Measurements from ENCODE around the gene TVP23C.

Gene TVP23C

DNA sequence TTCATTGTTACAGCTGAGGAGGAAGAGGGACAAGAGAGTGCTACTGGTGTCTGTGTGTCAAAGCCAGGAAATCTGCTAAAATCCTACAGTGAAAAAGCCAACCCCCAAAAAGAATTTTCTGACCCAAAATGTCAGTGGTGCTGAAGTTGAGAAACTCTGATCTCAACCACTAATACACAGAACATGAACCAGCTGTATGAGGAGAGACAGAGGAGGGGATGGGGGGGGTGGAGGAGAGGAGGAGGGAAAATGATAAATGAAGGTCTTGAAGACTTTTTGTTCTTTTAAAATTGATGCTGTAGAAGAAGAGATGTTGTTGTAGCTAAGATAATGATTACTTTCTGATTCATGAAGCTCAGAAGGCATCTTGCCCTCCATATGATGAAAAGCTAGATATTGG, 68.5 kb downstream of the TVP23C start:
- no peak for DNase-seq

DNA sequence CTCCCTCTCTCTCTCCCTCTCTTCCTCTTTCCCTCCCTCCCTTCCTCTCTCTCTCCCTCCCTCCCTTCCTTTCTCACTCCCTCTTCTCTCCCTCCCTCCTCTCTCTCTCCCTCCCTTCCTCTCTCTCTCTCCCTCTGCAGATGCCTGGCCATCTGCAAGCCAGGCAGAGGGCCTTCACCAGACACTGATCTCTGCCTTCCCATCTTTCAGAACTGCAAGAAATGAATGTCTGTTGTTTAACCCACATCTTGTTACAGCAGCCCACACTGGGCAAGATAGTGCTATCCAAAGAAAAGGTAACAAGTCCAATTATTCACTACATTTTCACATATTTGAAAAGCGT, 69.6 kb downstream of the TVP23C start:
- no peak for DNase-seq

DNA sequence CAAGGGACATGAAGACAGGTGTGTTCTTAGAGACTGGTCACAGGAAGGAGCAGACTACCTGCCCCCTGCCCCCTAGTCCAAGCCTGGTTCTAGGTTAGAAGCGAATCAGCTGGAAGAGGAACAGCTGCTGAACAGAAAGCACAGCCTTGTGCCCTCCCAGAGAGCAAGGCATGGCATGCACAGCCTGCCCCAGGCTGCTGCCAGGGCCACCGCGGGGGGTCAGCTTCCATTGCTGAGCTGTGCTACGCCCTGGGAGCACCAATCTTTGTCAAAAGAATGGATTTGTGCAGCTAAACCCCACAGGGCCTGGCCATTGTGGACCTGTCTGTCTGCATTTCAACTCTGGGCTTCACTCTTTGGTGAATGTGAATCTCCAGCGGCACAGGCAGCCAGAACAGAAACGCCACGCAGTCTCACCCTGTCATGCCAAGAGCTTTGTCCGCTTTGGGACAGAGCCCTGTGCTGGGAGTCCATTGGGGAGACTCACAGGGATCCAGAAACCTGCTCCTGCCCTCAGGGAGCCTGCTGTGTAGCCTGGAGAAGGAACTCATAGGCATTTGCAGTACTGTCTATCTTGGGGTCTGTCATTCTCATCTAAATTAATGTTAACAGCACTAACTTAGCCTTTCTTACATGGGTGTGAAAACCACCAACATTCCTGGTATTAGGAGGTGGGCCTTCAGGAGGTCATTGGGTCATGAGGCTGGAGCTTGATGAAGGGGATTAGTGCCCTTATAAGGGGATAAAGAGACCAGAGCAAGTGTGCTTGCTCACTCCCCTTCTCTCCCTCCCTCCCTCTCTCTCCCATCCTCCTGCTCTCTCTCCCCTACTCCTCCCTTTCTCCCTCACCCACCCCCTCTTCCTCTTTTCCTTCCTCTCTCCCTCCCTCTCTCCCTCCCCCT, 70.2 kb downstream of the TVP23C start:
- DNase-seq = no peak

DNA sequence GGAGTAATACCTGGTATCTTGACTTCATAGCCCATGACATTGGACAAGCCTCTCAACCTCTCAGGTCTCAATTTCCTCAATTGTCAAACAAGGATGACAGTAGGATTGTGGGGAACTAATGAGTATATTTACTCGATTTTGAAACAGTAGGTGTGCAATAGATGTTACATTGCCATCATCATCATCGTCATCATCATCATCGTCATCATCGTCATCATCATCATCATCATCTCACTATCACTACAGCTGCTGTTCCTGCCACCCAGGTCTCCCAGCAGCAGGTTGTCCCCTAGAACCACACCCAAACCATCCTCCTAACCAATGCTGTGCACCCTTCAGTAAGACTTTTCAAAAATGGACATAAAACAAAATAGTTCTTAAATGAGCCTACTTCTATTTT, 71.1 kb downstream of the TVP23C start:
- DNase-seq = no peak

DNA sequence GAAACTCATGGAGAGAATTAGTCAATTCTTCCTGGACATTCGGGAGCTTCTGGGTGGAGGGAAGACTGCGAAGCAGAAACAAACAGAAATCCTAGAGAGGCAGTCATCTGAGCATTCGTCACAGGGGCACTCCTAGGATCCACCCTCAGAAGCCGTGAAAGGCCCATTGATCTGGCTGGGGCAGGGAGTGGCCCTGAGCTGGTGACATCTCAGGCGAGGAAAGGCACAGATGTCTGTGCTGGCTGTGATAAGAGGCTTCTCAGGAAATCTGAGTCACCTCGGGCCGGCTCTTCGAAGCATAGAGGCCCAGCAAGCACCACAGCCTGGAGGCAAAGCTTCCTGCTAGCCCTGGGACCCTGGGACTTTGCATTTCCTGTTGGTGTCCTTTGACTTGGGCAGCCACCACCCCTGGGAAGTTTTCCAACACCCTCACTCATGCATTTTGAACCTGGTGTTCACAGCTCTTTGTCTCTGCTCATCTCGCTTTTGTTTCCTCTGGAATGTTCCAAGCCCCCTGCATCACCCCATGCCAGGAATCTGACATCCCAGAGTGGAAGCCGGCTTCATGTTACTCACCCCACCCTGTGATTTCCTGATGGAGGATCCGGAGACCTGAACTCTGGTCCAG, 72.5 kb downstream of the TVP23C start:
- no peak for DNase-seq

DNA sequence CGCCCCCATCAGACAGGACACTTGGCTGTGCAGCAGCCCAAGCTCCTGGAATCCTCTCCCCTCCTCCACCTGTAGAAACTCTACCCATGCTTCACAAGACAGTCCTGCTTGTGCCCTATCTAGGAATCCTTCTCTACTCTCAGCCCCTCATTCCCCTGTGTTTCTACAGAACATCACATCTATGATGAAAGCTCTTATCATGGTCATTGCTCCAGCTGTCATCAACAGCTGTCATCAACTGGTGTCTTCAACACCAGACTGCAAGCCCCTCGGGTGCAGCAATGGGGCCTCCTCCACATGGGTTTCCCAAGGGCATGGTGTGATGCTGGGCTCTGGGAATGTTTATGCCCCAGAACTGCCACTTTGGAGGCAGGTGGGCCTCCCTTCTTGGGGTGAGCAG, 74.7 kb downstream of the TVP23C start:
- DNase-seq = no peak

DNA sequence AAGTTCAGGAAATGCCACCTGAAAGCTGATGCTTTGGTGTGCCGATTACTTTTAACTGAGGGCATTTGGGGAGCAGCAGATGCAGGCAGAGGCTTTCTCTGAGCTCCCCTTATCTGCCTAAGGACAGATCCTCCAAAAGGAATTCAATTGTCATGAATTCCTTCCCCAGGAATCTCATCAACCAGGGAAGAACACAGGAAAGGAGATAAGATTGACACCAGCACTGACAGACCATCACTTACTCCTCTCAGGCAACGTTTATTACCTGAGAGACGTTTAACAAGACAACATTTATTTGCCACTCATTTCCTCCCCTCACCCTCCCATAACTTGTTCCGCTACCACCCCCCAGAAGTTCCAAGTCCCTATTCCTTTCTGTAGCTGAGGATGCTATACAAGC, 78.2 kb downstream of the TVP23C start:
- no peak for DNase-seq

DNA sequence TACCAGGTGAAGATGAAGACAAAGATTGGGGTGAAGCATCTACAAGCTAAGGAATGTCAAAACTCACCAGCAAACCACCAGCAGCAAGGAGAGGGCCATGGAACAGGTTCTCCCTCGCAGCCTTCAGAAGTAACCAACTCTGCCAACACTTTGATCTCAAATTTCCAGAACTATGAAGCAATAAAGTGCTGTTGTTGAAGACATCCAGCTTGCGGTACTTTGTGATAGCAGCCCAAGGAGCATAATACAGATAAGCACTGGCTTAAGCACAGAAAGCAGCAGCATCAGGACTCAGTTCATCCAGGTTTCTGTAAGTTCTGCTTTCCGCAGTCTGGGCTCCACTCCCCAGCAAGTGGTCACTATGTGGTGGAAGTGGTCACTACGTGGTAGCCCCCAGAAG, 79.9 kb downstream of the TVP23C start:
- no peak for DNase-seq

DNA sequence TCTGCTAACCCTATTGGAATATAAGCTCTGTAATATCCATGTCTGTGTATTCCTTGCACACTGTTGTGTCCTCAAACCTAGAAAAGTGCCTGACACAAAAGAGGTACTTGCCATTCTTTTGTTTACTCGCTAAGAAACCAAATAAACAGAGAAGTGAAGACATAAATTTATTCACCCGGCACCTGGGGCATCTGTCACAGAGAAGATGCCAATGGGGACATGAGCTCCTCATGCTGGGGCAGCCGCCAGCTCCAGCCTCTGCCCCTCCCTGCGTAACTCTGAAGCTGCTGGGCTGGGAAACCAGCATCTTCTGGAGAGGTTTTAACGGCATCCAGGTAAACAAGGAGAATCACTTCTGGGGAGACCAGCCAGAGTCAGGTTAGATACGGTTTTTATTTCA, 80.8 kb downstream of the TVP23C start:
- no peak for DNase-seq

DNA sequence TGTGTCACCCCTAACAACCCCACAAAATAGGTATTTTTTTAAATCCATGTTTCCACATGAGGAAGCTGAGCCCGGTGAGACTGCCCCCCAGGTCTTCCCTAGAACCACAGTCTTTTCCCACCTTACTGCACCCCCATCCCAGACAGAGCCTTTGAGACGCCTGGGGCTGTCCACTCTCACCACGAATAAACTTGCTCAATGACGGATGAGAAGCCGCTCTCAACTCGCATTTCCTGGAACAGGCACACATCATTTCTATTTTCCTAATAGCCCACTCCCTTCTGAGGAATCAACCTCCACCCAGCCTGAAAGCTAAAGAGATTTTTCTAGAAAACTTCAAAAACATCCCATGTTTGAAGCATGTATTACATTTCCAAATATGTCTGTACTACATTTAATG, 81.8 kb downstream of the TVP23C start:
- DNase-seq = no peak

DNA sequence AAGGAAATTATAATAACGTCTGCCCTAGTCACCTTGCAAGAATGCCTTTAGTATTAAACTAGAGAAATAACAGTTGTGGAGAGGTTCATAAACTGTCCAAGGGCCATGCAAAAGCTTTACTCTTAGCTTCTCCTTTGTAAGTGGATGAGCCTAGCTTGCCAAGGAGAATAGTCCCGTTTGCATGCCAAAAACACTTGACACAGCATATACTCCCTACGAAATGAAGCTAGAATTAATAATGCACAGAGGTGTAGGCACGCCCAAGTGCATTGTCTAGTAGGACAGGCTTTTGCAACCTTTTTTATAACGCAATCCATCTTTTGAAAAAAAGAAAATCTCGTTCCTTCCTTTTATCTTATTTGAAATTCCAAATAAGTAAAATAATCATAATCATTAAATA, 83.1 kb downstream of the TVP23C start:
- DNase-seq = no peak

DNA sequence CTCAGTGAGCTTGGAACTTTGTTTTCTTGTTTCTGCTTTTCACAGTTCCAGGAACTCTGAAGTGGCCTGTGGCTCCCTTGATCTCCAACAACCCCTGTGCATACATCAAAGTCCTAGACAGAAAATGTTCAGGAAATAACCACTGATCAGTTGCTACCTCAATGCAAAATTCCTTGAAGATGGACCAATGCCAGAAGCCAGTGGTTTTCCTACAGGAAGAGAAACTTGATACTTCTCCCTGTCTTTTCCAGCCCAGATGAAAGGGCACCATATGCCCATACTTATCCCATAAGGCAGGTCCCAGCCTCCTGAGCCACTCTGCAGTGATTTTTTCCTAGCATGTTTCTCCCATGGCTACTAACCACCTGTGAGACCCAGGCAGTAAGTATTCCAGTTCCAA, 83.6 kb downstream of the TVP23C start:
- DNase-seq = no peak

DNA sequence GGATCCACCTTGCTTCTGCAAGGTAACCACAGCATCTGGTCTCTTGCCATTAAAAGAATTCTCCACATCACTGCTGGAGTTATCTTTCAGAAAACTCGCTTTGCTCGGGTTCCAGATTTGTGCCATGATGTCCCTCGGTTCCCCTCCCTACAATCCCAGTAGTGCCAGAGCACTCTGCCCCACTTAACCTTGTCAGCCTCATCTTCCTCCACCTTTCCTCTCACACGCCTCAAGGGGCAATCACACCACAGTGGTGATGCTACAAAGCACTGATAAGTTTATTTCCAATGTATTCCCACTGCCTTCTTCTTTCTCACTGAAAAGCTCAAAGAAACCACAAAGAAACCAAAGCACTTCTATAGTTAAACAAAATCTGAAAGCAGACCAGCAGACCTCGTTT, 84.4 kb downstream of the TVP23C start:
- no peak for DNase-seq

DNA sequence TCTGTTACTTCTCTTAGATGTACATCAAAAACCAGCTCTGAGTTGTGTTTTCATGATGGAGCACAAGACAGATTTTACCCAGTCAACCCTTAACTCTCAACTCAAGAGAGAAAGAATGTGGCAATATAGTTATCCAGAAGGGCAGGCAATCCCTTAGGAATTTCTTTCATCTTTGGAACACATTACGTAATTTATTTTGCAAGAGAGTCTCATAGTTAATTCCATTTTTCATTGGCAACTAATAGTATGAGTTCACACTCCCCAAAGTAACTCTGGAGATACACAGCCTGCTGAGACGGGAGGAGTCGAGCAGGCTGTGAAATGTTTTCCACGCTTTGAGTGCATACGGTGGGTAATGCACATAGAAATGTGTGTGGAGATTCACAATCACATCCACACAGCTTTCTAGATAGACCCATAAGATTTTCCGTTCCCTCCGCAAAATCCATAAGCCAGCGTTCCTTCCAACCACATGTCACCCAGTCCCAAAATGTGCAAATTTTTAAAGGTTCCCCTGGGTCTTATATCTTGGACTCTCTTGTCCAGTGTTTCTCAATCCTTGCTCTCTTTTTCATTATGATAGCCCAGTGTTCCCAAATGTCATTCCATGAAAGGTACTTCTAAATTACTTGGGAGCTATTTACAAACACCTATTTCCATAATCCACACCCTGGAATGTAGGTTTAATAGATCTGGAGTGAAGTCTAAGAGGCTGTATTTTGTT, 87.5 kb downstream of the TVP23C start:
- DNase-seq = no peak

DNA sequence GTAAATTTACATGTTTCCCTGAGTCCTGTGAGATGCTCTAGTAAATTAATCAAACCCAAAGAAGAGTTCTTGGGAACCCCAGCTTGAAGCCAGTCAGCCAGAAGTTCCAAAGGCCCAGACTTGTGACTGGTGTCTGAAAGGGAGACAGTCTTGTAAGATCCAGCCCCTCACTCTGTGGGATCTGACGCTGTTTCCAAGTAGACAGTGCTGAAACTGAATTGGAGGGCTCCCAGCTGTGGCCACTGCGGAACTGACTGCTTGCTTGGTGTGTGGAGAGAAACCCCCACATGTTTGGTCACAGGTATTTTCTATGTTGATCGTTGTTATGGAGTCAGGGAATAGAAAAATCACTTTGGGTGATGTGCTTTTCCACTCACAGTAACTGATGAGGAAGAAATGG, 90.4 kb downstream of the TVP23C start:
- DNase-seq = no peak

DNA sequence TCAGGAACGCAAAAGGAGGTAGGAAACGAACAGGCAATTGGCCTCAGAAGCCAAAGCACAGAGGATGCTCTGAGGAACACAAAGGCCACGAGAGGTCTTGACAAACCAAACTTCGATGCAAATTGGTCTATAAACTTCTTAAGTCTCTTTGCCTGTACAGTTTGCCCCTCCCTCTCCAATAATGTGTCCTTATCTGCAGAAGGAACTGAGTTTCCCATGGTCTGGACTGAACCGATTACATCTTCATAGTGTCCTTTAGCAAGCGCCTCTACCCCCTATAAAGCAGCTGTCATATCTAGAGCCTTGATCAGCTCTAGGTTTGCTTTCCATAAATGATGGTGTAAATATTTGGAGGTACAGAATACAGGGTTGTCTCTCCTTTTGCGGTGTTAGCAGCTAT, 92.7 kb downstream of the TVP23C start:
- DNase-seq = no peak

DNA sequence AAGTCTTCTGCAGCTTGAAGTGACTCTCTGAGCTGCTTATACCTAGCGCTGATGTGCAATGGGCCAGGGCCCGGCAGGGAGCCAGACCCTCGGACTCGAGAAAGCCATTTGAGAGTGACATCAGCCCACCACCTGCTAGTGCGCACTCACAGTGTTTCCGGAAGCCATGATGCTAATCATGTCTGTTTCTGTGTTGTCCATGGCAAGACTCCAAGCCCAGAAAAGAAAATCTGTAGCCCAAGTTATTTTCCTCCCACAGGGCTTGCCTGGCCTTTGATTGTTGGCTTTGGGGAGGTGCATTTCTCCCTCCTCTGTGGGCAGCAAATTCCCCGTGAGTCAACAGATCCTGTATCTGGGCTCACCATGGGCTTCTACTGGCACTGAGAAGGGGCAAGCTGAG, 94.0 kb downstream of the TVP23C start:
- no peak for DNase-seq

DNA sequence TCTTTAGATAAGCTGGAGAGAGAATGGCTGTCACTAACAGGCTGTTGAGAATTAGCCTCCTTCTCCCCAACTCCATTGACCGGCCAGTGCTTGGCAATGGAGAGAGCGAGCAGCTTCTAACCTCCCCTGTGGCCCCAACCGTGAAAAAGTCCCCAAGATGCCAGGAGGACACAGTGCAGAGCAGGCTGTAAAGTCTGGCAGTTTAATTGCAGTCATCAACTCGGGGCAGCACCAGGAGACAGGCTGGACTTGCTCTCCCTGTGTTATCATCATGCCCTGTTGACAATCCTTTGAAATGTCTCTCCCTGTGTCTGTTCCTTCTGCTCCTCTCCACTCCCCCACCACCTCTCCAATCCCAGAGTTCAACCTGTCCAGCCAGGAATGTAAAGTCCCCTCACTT, 95.2 kb downstream of the TVP23C start:
- DNase-seq = no peak

DNA sequence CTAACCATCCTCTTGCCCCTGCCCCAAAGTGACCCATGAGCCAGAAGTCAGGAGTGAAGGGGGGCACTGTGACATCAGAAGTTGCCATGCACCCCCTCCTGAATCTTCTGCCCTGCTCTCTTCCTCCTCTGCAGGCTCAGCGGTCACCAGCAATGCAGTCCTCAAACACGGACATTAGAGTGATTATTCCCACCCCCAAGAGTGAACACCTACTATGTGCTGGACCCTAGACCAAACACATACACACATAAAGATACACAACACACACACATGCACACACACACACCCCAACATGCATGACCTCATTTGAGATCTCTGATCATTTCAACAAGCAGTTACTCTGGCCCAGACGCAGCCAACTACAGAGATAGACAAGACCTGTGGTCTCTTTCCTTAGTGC, 95.7 kb downstream of the TVP23C start, which contains the start of gene CDRT4:
Gene CDRT4 (minus strand): TSS at position 30 of the 400 bp plus-strand sequence. CDS start 27,383 bp downstream, outside the sequence.
- DNase-seq = no peak

DNA sequence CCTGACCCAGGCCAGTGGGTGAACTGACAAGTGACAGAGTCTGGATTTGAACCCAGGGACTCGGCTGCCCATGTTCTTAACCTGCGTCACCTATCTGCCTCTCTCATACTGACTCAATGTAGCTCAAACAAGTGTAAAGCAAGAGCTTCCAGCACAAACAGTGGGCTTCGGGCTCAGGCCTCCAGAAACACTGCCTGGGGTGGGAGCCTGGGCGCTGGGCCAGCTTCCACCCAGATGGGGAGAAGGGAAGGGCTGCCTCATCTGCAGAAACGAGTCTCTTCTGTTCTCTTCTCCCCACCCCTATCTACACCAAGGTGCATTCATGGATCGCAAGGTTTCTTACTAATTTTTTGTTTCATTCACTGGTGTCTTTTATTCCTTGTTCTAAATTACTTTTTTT, 97.2 kb downstream of the TVP23C start:
- no peak for DNase-seq

DNA sequence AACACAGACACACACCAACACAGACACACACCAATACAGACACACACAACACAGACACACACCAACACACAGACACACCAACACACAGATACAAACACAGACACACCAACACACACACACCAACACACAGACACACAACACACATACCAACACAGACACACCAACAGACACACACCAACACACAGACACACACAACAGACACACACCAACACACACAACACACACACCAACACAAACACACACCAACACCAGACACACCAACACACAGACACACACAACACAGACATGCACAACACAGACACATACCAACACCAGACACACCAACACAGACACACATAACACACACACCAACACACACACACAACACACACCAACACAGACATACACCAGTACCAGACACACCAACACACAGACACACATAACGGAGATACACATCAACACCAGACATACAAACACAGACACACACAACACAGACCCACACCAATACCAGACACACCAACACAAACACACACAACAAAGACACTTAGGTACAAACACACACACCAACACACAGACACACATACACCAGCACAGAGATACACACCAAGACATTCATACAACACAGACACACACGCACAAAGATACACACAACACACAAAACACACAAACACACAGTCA, 98.1 kb downstream of the TVP23C start:
- no peak for DNase-seq

DNA sequence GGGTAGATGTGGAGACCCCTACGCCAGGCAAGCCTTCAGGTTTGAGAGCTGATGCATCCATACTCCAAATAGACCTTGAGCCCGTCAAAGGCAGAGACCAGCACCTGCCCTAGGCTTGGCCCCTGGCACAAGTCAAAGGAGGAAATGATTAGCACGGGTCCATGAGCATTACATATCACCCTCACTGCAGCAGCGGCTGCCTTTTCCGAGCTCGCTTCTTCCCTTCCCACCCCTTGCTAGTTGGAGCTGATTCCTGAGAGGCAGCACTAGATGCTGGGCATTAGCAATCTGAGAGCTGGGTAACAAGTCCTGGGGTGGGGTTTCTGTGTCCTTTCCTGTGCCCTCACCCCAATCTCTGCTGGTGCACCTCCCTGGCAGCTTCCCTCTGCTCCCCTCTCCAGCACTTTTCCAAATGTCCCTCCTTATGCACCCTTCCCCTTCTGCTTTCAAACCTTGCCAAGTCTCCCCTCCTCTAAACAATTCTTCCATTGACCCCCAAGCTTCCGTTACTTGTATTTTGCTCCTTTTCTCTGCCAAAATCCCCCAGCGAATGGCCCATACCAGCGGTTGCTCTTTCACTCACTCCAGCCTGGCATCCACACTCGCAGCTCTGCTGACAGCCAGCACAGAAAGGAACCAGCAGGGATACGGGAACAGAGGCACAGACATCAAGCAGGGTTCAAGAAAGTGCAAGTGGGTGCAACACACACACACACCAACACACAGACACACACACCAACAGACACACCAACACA, 98.9 kb downstream of the TVP23C start:
- DNase-seq = no peak

Measured in CD4-positive, alpha-beta T cell treated with Interleukin-17A for 1 hour (primary cell).